ENCODE data around the gene ATP13A2. TPM values are rescaled to one million over a fixed set of nuclear protein-coding genes. Genes with fewer than 3 reads are reported as not detected.
A peak's percentile ranks its signal among the peaks of the same experiment; 100 is the strongest.

The ATP13A2 gene
- total RNA-seq, 4 donors from 2014 or later: 42.7 to 62.0 (median 47.3) TPM

DNA sequence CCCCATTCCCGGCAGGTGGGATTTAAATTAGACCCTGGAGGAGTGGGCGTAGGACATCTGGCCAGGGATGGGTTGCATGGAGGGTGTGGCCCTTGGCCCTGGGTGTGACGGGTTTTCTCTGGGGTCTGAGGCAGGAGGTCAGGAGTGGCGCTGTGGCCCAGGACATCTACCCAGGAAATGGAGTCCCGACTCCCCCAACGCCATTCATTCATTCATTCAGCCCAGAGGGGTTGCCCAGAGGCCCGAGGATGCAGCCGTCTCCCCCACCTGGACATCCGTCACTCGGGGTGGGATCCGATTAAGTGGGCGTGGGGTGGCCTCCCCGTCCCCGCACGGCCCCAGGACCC, 663 bp downstream of the ATP13A2 start:
- no CpG with 5 or more reads among the region's 15 CpGs for WGBS

DNA sequence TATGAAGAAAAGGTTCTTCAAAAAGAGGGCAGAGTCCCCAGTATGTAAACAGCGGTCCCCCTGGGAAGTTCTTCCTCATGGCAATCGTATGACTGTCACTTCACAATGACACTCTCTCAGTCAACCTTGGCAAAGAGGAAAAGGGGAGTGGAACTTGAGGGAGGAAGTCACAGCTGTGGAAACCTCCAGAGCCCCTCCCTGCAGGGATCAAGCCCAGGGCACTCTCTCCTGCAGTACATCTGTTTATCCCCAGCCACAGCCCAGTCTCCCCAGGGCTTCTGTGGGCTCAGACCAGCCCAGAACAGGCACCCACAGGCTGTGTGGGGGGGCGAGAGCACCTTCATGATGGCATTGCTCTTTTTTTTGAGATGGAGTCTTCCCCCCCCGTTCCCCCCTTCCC, 2.0 kb downstream of the ATP13A2 start:
- peaks cover 11% of the 10 kb centered on the region for H3K36me3 ChIP-seq
- no peak for DNase-seq (ENCODE audit: low spot score in 2 of 2)
- H3K4me3 ChIP-seq: no peak overlapping the region
- H3K9me3 ChIP-seq: no peaks in the 10 kb centered on the region
- no peak overlapping the region for H3K27ac ChIP-seq
- peaks cover 32% of the 10 kb centered on the region for H3K4me1 ChIP-seq
- WGBS: 43% methylated on average over 4 of the region's 4 CpGs
- H3K27me3 ChIP-seq: no peaks in the 10 kb centered on the region
- no peak for TF ChIP-seq POLR2A (IDR thresholded peaks at IDR 0.05)

More for the DNA sequence above, 663 bp downstream of the ATP13A2 start:
- Histone ChIP-seq H3K4me1 (peaks cover 32% of the 10 kb centered on the region), H3K36me3 (no peaks in the 10 kb centered on the region), H3K4me3 (peak overlapping the region; percentile 92), H3K27ac (no peak overlapping the region), H3K27me3 (no peaks in the 10 kb centered on the region), H3K9me3 (no peaks in the 10 kb centered on the region)
- TF ChIP-seq EP300 (IDR thresholded peaks at IDR 0.05) (no peak), POLR2A (IDR thresholded peaks at IDR 0.05) (no peak), POLR2AphosphoS5 (IDR thresholded peaks at IDR 0.05) (no peak)
- TF ChIP-seq, protein P1, sequence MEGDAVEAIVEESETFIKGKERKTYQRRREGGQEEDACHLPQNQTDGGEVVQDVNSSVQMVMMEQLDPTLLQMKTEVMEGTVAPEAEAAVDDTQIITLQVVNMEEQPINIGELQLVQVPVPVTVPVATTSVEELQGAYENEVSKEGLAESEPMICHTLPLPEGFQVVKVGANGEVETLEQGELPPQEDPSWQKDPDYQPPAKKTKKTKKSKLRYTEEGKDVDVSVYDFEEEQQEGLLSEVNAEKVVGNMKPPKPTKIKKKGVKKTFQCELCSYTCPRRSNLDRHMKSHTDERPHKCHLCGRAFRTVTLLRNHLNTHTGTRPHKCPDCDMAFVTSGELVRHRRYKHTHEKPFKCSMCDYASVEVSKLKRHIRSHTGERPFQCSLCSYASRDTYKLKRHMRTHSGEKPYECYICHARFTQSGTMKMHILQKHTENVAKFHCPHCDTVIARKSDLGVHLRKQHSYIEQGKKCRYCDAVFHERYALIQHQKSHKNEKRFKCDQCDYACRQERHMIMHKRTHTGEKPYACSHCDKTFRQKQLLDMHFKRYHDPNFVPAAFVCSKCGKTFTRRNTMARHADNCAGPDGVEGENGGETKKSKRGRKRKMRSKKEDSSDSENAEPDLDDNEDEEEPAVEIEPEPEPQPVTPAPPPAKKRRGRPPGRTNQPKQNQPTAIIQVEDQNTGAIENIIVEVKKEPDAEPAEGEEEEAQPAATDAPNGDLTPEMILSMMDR (IDR thresholded peaks at IDR 0.05): no peak
- DNase-seq (ENCODE audit: low spot score in 2 of 2): no peak

DNA sequence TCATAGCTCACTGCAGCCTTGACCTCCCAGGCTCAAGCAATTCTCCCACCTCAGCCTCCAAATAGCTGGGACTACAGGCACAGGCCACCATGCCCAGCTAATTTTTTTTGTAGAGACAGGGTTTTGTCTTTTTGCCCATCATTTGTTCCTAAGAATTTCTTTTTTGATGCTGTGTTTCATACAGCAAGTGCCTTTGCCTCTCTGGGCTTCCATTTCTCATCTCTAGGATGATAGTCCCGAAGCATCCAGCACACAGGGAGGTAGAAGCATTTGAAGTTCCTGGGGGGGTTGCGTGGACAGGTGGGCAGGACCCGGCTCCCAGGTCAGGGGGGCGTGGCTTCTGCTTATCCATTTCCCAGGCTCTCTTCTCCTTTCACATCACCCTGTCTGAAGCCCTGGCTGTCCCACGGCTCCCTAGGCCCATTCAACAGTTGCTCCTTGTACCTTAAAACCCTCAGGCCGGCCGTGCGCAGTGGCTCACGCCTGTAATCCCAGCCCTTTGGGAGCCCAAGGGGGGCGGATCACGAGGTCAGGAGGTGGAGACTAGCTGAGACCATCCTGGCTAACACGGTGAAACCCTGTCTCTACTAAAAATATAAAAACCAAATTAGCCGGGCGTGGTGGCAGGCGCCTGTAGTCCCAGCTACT, 3.4 kb downstream of the ATP13A2 start:
- 87% methylated on average over 11 of the region's 15 CpGs for WGBS

DNA sequence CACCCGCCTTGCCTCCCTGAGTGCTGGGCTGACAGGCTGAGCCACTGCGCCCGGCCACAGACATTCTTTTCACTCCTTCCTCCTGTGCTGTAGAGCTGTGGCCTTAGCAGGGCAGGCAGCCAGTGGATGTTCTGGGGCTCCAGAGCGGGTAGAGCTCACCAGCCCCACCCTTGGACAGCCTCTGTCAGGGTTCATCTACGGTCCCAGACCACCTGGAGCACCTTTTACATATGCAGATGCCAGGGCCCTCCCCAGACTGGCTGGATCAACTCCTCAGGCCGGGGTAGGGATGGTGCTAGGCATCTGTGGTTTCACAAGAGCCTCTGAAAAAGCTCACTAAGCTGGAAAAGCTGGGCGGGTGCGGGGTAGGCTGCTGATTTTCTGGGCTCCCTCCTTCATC, 4.6 kb downstream of the ATP13A2 start:
- no peak overlapping the region for H3K4me3 ChIP-seq
- no peaks in the 10 kb centered on the region for H3K27me3 ChIP-seq
- H3K9me3 ChIP-seq: no peaks in the 10 kb centered on the region
- no peak for DNase-seq (ENCODE audit: low spot score in 2 of 2)
- no peak overlapping the region for H3K27ac ChIP-seq
- 88% methylated on average over 8 of the region's 8 CpGs for WGBS
- no peak for TF ChIP-seq POLR2A (IDR thresholded peaks at IDR 0.05)
- TF ChIP-seq, protein P1 (IDR thresholded peaks at IDR 0.05): no peak
- TF ChIP-seq POLR2AphosphoS5 (IDR thresholded peaks at IDR 0.05): no peak
- no peak for TF ChIP-seq EP300 (IDR thresholded peaks at IDR 0.05)
- H3K36me3 ChIP-seq: peaks cover 29% of the 10 kb centered on the region
- H3K4me1 ChIP-seq: peaks cover 29% of the 10 kb centered on the region

More for the DNA sequence above, 3.4 kb downstream of the ATP13A2 start:
- Histone ChIP-seq H3K27ac (no peak overlapping the region), H3K36me3 (peaks cover 17% of the 10 kb centered on the region), H3K27me3 (no peaks in the 10 kb centered on the region), H3K4me3 (no peak overlapping the region), H3K9me3 (no peaks in the 10 kb centered on the region), H3K4me1 (peaks cover 37% of the 10 kb centered on the region)
- DNase-seq (ENCODE audit: low spot score in 2 of 2): no peak
- TF ChIP-seq POLR2A (IDR thresholded peaks at IDR 0.05) (no peak), POLR2AphosphoS5 (IDR thresholded peaks at IDR 0.05) (no peak)

GRCh38 chr1:17005365-17005740, 6.4 kb downstream of the ATP13A2 start:
- DNase-seq (ENCODE audit: low spot score in 2 of 2): no peak
- peaks cover 44% of the 10 kb centered on the region for H3K36me3 ChIP-seq
- H3K4me3 ChIP-seq: no peak overlapping the region
- TF ChIP-seq POLR2AphosphoS5 (IDR thresholded peaks at IDR 0.05): no peak
- TF ChIP-seq EP300 (IDR thresholded peaks at IDR 0.05): no peak
- TF ChIP-seq, protein P1 (IDR thresholded peaks at IDR 0.05): no peak
- WGBS: 97% methylated on average over 11 of the region's 19 CpGs
- no peak overlapping the region for H3K27ac ChIP-seq
- H3K27me3 ChIP-seq: no peaks in the 10 kb centered on the region
- peaks cover 17% of the 10 kb centered on the region for H3K4me1 ChIP-seq
- no peaks in the 10 kb centered on the region for H3K9me3 ChIP-seq

DNA sequence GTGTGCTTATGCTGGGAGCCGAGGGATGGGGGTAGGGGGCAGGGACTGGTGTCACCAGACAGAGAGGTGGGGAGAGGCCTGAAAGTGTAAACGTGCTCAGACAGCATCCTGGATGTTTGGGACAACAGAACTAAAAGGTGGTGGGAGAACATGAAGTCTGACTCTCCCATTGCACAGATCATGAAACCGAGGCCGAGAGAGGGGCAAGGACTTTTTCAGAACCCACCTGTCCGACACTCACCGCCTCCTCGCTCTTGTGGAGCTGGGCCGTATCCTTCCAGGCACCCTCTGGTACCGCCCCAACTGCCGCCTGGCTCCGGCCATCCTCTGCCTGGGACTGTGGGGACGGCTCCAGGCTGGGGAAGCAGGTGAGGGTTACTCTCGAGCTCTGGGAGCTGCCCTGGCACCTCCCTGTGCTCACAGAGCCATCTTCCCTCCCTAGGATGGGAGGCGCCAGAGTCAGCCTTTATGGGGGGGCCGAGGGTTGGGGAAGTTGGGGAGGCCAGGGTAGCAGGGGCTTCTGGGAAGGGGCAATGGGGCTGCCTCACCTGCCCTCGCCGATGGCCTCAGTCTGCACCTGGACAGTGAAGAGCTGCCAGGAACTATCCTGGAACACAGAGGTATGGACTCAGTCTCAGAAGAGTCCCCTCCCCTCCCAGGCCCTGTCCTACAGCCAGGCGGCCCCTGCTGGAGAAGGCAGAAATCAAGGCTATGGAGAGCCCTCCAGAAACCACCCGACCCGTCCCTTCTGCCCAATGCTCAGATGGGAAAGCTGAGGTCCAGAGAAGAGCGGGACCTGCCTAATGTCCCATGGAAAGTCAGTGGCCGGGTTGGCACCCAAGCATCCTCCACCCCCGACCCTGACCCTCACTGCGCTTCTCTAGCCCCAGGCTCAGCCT, 7.0 kb downstream of the ATP13A2 start:
- Histone ChIP-seq H3K27ac (no peak overlapping the region), H3K36me3 (peaks cover 51% of the 10 kb centered on the region), H3K4me1 (peaks cover 11% of the 10 kb centered on the region), H3K9me3 (no peaks in the 10 kb centered on the region), H3K4me3 (no peak overlapping the region), H3K27me3 (no peaks in the 10 kb centered on the region)
- DNase-seq (ENCODE audit: low spot score in 2 of 2): no peak
- 85% methylated on average over 23 of the region's 24 CpGs for WGBS
- TF ChIP-seq POLR2AphosphoS5 (IDR thresholded peaks at IDR 0.05) (no peak), EP300 (IDR thresholded peaks at IDR 0.05) (no peak), POLR2A (IDR thresholded peaks at IDR 0.05) (no peak)
- TF ChIP-seq, protein P1 (IDR thresholded peaks at IDR 0.05): no peak
